Measurements from ENCODE around the gene AIP.
A peak's percentile ranks its signal among the peaks of the same experiment; 100 is the strongest.

AIP gene

GRCh38 chr11:67493548-67494370, 10.9 kb downstream of the AIP start:
- Mint-ChIP-seq H3K9me3 (no peaks in the 10 kb centered on the region), H3K4me3 (no peak overlapping the region), H3K27ac (peak overlapping the region in 1 of 2 donors; percentile 89), H3K4me1 (peaks cover 35% of the 10 kb centered on the region), H3K27me3 (no peaks in the 10 kb centered on the region)
- ATAC-seq (no peak), DNase-seq (no peak)

DNA sequence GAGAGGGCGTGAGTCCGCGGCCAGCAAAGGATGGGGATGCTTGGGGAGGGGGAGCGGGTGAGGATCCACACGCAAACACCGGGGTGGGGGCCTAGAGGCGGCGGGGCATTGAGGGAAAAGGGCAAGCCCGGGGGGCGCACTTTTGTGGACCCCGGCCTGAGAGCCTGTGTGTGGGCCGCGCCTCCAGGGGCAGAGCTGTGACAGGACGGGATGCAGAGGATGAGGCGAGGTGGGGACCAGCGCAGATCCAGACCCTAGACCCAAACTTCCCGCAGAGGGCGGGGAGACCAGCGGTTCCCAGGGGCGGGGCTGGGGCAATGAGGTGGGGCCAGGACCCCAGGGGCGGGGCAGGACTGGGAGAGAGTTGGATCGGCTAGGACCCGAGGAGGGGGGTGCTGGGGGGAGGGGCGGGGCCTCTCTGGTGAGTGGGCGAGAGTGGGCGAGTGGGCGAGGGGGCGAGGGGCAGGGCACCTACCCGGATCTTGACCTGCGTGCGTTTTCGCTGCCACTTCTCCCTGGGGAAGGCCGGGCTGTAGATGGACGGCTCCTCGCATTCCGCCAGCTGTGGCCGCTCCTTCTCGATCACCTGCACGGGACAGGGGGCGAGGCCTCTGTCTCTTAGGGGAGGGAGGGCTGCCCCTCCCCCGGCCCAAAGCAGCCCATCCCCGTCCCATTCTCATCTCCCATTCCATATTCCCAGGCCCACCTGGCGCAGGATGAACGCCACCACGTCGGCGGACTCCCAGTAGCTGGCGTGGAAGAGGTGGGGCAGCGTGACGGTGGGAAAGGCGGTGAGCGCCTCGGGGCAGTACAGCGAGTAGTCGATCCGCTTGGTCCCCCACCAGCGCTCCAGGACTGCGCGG, 11.8 kb downstream of the AIP start:
- H3K9me3 Mint-ChIP-seq, result no peaks in the 10 kb centered on the region
- H3K27me3 Mint-ChIP-seq, result no peaks in the 10 kb centered on the region
- no peak overlapping the region for H3K4me3 Mint-ChIP-seq
- H3K4me1 Mint-ChIP-seq, result peaks cover 27% of the 10 kb centered on the region
- ATAC-seq (no peak), DNase-seq (no peak)
- H3K27ac Mint-ChIP-seq, result peak overlapping the region in 1 of 2 donors; percentile 89

GRCh38 chr11:67495234-67496005, 12.6 kb downstream of the AIP start:
- Mint-ChIP-seq H3K27ac (peak overlapping the region in 1 of 2 donors; percentile 74), H3K27me3 (no peaks in the 10 kb centered on the region), H3K9me3 (no peaks in the 10 kb centered on the region), H3K4me1 (peaks cover 19% of the 10 kb centered on the region), H3K4me3 (no peak overlapping the region)
- ATAC-seq (no peak), DNase-seq (no peak)

DNA sequence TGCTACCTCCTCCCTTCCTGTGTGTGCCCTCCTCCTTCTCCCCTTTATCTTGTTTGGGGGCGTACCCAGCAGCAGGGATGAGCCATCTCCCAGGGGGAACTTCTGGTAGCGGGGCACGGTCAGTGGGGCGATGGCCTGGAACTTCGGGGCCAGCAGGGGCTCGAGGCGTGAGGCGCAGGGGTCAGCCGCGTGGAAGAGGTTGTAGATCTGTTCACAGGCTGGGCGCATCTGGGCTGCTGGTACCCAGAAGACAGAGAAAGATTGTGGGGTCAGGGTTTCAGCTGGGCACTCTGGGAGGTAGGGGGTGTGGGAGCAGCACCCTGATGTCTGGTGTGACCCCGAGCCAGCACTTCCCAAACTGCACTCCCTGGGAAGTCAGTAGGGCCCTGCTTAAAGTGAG, 13.3 kb downstream of the AIP start:
- no peak for ATAC-seq

GRCh38 chr11:67497656-67498291, 14.9 kb downstream of the AIP start:
- no peak overlapping the region for H3K27ac Mint-ChIP-seq
- no peak for ATAC-seq
- H3K27me3 Mint-ChIP-seq, result no peaks in the 10 kb centered on the region
- DNase-seq, result no peak
- no peak overlapping the region for H3K4me3 Mint-ChIP-seq
- H3K9me3 Mint-ChIP-seq, result no peaks in the 10 kb centered on the region
- H3K4me1 Mint-ChIP-seq, result peaks cover 26% of the 10 kb centered on the region

More for the DNA sequence above, 13.3 kb downstream of the AIP start:
- Mint-ChIP-seq H3K9me3 (no peaks in the 10 kb centered on the region), H3K4me1 (peaks cover 17% of the 10 kb centered on the region), H3K27ac (peak overlapping the region; percentile 24 to 80), H3K27me3 (no peaks in the 10 kb centered on the region), H3K4me3 (no peak overlapping the region)
- DNase-seq, result no peak

- Mint-ChIP-seq H3K27ac (no peak overlapping the region), H3K4me3 (no peak overlapping the region), H3K4me1 (peaks cover 32% of the 10 kb centered on the region), H3K27me3 (no peaks in the 10 kb centered on the region), H3K9me3 (no peaks in the 10 kb centered on the region)
- ATAC-seq, result no peak
- no peak for DNase-seq
Measured at GRCh38 chr11:67498544-67498972, 15.7 kb downstream of the AIP start.

- Mint-ChIP-seq H3K27ac (peak overlapping the region in 1 of 2 donors; percentile 76), H3K9me3 (no peaks in the 10 kb centered on the region), H3K4me1 (peaks cover 36% of the 10 kb centered on the region), H3K27me3 (no peaks in the 10 kb centered on the region), H3K4me3 (no peak overlapping the region)
- DNase-seq, result no peak
- no peak for ATAC-seq
Measured at GRCh38 chr11:67499808-67500483, 17.1 kb downstream of the AIP start.

DNA sequence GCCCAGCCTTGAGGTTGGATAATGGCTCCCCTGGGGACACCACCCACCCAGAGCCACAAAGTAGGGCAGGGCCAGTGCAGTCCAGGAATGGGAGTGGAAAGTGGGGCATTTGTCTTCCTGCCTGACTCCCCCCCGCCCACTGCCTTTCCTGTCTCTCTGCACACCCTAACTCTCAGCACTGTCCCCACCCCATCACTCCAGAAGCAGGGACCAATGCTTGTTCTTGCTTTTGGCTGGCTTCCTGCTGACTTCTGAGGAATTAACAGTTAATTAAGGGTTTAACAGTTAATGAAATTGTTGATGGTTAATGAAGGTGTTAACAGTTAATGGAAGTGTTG, 17.6 kb downstream of the AIP start:
- H3K27ac Mint-ChIP-seq, result no peak overlapping the region
- H3K27me3 Mint-ChIP-seq, result no peaks in the 10 kb centered on the region
- H3K4me3 Mint-ChIP-seq, result no peak overlapping the region
- no peaks in the 10 kb centered on the region for H3K9me3 Mint-ChIP-seq
- ATAC-seq (no peak), DNase-seq (no peak)
- peaks cover 38% of the 10 kb centered on the region for H3K4me1 Mint-ChIP-seq

DNA sequence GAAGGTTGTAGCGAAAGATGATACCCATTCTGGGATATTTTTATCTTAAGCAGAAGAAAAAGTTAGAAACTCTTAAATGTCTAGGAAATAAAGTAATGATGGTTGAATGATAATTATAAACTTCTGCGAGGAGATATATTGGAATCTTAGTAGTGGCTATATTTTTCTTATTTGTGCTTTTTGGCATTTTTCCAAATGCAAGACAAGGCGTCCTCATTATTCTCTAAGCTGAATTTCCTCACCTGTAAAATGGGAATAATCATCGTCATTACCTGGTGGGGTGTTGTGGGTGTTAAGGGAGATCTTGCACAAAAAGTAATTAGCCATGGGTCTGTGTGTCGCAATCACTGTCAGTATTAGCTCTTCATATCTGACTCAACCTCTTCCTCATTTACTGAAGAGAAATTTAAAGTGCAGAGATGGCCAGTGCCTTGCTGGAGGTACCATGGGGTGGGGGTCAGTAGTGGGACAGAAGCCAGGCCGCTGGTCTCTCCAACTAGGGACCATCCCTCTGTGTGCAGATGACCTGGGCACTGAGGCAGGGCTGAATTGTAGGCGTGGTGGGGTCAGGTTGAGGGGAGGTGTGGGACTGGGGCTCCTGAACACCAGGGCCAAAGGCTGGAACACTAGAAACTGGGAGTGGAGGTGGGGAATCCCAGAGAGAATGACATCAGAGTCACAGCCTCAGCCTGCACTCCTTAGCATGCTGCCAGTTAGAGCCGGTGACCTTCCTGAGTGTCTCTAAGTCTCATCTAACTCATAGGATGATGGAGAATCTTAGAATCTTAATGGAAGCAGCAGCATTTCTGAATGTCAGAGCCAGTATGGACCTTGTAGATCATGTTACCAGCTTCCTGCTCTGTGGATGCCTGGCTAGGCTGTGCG, 18.2 kb downstream of the AIP start:
- DNase-seq (no peak), ATAC-seq (no peak)
- Mint-ChIP-seq H3K4me1 (peaks cover 44% of the 10 kb centered on the region), H3K9me3 (no peaks in the 10 kb centered on the region), H3K27me3 (no peaks in the 10 kb centered on the region), H3K27ac (no peak overlapping the region), H3K4me3 (no peak overlapping the region)

DNA sequence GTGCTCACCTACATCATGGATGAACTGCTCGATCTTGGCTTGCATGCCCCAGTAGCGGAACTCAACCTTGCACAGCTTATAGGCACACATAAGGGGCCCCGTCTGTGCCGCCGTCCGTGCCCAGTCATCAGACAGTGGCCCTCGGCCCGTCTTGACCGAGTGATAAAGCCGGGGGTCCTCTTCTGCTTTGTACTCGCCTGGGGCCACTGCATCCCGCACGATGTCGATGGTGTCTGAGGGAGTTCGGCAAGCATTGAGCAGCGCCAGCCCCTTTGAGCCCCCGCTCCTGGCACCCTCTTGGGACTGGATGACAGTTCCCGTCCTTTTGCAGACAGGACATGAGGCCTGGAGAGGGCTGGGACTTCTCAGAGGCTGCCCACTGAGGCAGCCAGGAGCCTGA, 19.0 kb downstream of the AIP start:
- ATAC-seq, result no peak
- H3K27me3 Mint-ChIP-seq, result no peaks in the 10 kb centered on the region
- H3K27ac Mint-ChIP-seq, result no peak overlapping the region
- H3K4me1 Mint-ChIP-seq, result peaks cover 51% of the 10 kb centered on the region
- DNase-seq, result no peak
- H3K9me3 Mint-ChIP-seq, result no peaks in the 10 kb centered on the region
- no peak overlapping the region for H3K4me3 Mint-ChIP-seq

- ATAC-seq (no peak), DNase-seq (no peak)
- Mint-ChIP-seq H3K27ac (no peak overlapping the region), H3K27me3 (no peaks in the 10 kb centered on the region), H3K4me1 (peaks cover 53% of the 10 kb centered on the region), H3K9me3 (no peaks in the 10 kb centered on the region), H3K4me3 (peak overlapping the region; percentile 67)
Measured at GRCh38 chr11:67502328-67502979, 19.6 kb downstream of the AIP start.

DNA sequence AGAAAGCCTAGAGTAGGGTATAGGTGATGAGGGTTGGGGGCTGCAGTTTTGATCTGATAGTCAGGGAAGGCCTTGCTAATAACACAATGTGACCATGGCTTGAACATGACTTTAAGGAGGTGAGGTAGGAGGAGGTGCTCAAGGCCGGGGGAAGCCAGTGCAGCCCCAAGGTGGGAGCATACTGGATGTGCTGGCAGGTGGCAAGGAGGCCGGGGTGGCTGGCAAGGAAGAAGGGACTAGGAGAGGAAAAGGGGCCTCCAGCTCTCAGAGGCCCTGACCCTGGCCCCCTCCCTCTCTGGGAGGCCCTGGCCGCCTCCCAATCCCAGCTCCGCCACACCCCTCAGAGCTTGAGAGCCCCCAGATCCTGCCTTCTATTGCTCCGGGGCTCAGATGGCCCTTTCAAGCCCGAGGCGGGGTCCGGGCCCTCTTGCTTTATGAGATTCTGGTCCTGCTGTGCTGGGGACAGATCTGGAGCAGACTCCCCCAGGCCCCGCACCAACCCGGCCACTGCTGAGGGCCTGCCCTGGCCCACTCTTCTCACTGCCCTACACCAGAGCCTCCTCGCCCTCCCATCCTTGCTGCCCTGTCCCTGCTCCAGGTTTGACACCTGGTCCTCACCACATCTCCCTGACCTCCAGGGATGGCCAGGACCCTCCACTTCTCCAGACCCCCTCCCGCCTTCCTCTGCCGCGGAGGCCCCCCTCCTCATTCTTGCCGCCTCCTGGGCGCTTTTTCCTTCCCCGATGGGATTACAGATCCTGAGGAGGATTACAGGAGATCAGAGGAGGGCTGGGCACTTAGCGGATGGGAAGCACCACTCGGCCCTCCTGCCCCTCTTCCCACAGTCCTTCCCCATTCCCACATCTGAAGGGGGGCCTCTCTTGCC, 20.5 kb downstream of the AIP start:
- H3K9me3 Mint-ChIP-seq, result no peaks in the 10 kb centered on the region
- no peak for DNase-seq
- peak overlapping the region; percentile 42 to 77 for H3K27ac Mint-ChIP-seq
- no peak for ATAC-seq
- peak overlapping the region; percentile 67 for H3K4me3 Mint-ChIP-seq
- H3K4me1 Mint-ChIP-seq, result peaks cover 58% of the 10 kb centered on the region
- H3K27me3 Mint-ChIP-seq, result no peaks in the 10 kb centered on the region

Measured in stimulated activated naive CD8-positive, alpha-beta T cell treated with anti-CD3 and anti-CD28 coated beads, Interleukin-15, amount 100 ng/mL, for 72 hours (primary cell).